Panc1 (cell line): ENCODE measurements around the gene RPS6KB2. TPM values are rescaled to one million over a fixed set of nuclear protein-coding genes. Genes with fewer than 3 reads are reported as not detected.
"Not testable (repeated sequence)": the region's sequence is repeated elsewhere in the genome, so short reads cannot be mapped to it uniquely, and the experiment has no call there.

ENCODE experiments used
- ATAC-seq: fragments of 200-7000 bp; cut with Tn5 transposase; 2 replicates; pipeline ENCODE4 v1.9.1; 2020; ENCODE audit warnings: mild to moderate bottlenecking, moderate library complexity
- BruUV-seq: library from RNA; stranded (reverse); fragments of 400-500 nt; replicated peaks from 2 replicates; lab custom pipeline; 2021; lab: Mats Ljungman, UMichigan
- CTCF ChIA-PET: fragments of 300-600 bp; sonication (Branson Sonifier 250); formaldehyde crosslinking; loops from one replicate; lab custom pipeline; 2022; ENCODE audit warnings: antibody characterized with exemption; lab: Charles Lee
- POLR2A ChIA-PET: fragments of 300-600 bp; sonication (Branson Sonifier 250); formaldehyde crosslinking; loops from one replicate; lab custom pipeline; 2022; ENCODE audit warnings: antibody characterized with exemption; lab: Charles Lee
- DNase-seq: peaks from one replicate; pipeline ENCODE4 v3.0.0-alpha.2; 2010; ENCODE audit warnings: low read depth, low spot score
- H3K27ac ChIP-seq: 2 replicates; pipeline ENCODE4 v1.5.1; 2011; ENCODE audit warnings: mild to moderate bottlenecking, low read length, inconsistent platforms
- H3K27me3 ChIP-seq: fragments of 200-500 bp; sonication (Bioruptor generic); 2 replicates; pipeline ENCODE4 v1.6.0; 2014; ENCODE audit warnings: low read length, inconsistent platforms; ENCODE audit not compliant: control insufficient read depth, insufficient read depth
- H3K36me3 ChIP-seq: fragments of 200-500 bp; sonication (Bioruptor generic); 2 replicates; pipeline ENCODE4 v1.5.1; 2014; ENCODE audit warnings: inconsistent platforms, mild to moderate bottlenecking, low read length, moderate library complexity; ENCODE audit not compliant: control insufficient read depth, insufficient read depth
- H3K4me1 ChIP-seq: 2 replicates; pipeline ENCODE4 v1.5.1; 2011; ENCODE audit warnings: inconsistent platforms, mild to moderate bottlenecking, low read length, moderate library complexity; ENCODE audit not compliant: control insufficient read depth, insufficient read depth
- H3K4me3 ChIP-seq, 2 experiments: 2 replicates each; pipeline ENCODE4 v1.5.1; 2011 to 2012; ENCODE audit warnings: low read depth in 2 of 2, low read length in 2 of 2, mild to moderate bottlenecking in 2 of 2, inconsistent platforms in 1 of 2, moderate library complexity in 1 of 2
- H3K9me3 ChIP-seq: fragments of 200-500 bp; sonication (Bioruptor generic); 2 replicates; pipeline ENCODE4 v1.5.1; 2014; ENCODE audit warnings: low read depth, mild to moderate bottlenecking, inconsistent platforms, low read length, moderate library complexity; ENCODE audit not compliant: control insufficient read depth, insufficient read depth
- POLR2AphosphoS5 ChIP-seq: IDR thresholded peaks from 2 replicates; pipeline ENCODE4 v1.6.1; 2012; ENCODE audit warnings: mild to moderate bottlenecking, low read depth, low read length, moderate library complexity
- SIN3A ChIP-seq: IDR thresholded peaks from 2 replicates; pipeline ENCODE4 v1.6.1; 2012; ENCODE audit warnings: low read depth, mild to moderate bottlenecking, low read length, moderate library complexity, borderline replicate concordance; ENCODE audit not compliant: insufficient read depth
- TCF7L2 ChIP-seq: IDR thresholded peaks from 2 replicates; pipeline ENCODE4 v1.6.1; 2011; ENCODE audit warnings: mild to moderate bottlenecking, low read depth, low read length, inconsistent platforms
- in situ Hi-C: cut with HindIII; loops from 2 replicates; pipeline ENCODE4 v1.10.0; 2016; ENCODE audit warnings: low sequenced_read_pairs, low pct_unique_long_range_greater_than_20kb
- intact Hi-C: fragments of 100-400 bp; cut with micrococcal nuclease; formaldehyde crosslinking; loops from one replicate; pipeline ENCODE4 v1.10.0; 2022; ENCODE audit not compliant: unreplicated experiment
- total RNA-seq: library from RNA; stranded (reverse); gene quantifications from one replicate; pipeline ENCODE4 v1.2.1, GENCODE V29; 2021; ENCODE audit not compliant: unreplicated experiment
- TF ChIP-seq, protein P1 (sequence below), 2 experiments: IDR thresholded peaks; 2 replicates each; pipeline ENCODE4 v1.6.1; 2011 to 2012; ENCODE audit warnings: low read depth in 2 of 2, control low read depth in 1 of 2, low read length in 1 of 2, mild to moderate bottlenecking in 1 of 2, moderate library complexity in 1 of 2; ENCODE audit not compliant: insufficient read depth in 1 of 2
- TF ChIP-seq, protein P2 (sequence below): fragments of 450-650 bp; IDR thresholded peaks from 2 replicates; pipeline ENCODE4 v1.5.1; 2017; ENCODE audit warnings: mild to moderate bottlenecking

The RPS6KB2 gene
- total RNA-seq, 1 experiment from 2014 or later = 68.5 TPM

DNA sequence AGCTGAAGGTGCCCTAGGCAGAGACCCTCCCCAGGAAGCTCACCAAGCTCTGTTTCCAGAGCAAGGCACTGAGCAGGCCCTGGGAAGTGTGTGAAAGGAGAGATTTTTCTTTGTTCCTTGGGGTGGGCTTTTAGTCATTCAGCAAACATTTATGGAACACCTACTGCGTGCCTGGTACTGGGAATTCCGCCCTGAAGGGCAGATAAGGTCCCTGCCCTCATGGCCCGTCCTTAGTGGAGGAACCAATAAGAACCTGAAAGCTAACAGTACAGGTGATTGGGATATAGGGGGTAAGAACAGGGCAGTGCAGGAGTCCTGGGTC lies 36.9 kb downstream of the RPS6KB2 start:
- in situ Hi-C loops (no loop called here), intact Hi-C loops (no loop called here)
- Histone ChIP-seq H3K27ac (peak overlapping the region; percentile 89), H3K36me3 (peaks cover 2% of the 10 kb centered on the region; the same call in 1 of the 2 replicates), H3K4me1 (peaks cover 43% of the 10 kb centered on the region), H3K4me3 (peak overlapping the region; percentile 54 to 55), H3K27me3 (no peaks in the 10 kb centered on the region), H3K9me3 (no peaks in the 10 kb centered on the region)
- CTCF ChIA-PET = interaction anchor here (0.6 kb wide), 3 partner anchors 26 to 169 kb away, joined by 3 to 4 read pairs (median 3); no protein-coding TSS in a partner anchor
- TF ChIP-seq TCF7L2 = no peak
- TF ChIP-seq POLR2AphosphoS5 = no peak
- TF ChIP-seq SIN3A = no peak
- TF ChIP-seq, protein P1, sequence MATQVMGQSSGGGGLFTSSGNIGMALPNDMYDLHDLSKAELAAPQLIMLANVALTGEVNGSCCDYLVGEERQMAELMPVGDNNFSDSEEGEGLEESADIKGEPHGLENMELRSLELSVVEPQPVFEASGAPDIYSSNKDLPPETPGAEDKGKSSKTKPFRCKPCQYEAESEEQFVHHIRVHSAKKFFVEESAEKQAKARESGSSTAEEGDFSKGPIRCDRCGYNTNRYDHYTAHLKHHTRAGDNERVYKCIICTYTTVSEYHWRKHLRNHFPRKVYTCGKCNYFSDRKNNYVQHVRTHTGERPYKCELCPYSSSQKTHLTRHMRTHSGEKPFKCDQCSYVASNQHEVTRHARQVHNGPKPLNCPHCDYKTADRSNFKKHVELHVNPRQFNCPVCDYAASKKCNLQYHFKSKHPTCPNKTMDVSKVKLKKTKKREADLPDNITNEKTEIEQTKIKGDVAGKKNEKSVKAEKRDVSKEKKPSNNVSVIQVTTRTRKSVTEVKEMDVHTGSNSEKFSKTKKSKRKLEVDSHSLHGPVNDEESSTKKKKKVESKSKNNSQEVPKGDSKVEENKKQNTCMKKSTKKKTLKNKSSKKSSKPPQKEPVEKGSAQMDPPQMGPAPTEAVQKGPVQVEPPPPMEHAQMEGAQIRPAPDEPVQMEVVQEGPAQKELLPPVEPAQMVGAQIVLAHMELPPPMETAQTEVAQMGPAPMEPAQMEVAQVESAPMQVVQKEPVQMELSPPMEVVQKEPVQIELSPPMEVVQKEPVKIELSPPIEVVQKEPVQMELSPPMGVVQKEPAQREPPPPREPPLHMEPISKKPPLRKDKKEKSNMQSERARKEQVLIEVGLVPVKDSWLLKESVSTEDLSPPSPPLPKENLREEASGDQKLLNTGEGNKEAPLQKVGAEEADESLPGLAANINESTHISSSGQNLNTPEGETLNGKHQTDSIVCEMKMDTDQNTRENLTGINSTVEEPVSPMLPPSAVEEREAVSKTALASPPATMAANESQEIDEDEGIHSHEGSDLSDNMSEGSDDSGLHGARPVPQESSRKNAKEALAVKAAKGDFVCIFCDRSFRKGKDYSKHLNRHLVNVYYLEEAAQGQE (IDR thresholded peaks at IDR 0.05; ENCODE audit: insufficient read depth in 1 of 2, low read depth in 2 of 2, low read length in 1 of 2) = no peak
- TF ChIP-seq, protein P2, sequence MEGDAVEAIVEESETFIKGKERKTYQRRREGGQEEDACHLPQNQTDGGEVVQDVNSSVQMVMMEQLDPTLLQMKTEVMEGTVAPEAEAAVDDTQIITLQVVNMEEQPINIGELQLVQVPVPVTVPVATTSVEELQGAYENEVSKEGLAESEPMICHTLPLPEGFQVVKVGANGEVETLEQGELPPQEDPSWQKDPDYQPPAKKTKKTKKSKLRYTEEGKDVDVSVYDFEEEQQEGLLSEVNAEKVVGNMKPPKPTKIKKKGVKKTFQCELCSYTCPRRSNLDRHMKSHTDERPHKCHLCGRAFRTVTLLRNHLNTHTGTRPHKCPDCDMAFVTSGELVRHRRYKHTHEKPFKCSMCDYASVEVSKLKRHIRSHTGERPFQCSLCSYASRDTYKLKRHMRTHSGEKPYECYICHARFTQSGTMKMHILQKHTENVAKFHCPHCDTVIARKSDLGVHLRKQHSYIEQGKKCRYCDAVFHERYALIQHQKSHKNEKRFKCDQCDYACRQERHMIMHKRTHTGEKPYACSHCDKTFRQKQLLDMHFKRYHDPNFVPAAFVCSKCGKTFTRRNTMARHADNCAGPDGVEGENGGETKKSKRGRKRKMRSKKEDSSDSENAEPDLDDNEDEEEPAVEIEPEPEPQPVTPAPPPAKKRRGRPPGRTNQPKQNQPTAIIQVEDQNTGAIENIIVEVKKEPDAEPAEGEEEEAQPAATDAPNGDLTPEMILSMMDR = no peak
- BruUV-seq = no TSS peak
- ATAC-seq (no peak), DNase-seq (no peak)
- POLR2A ChIA-PET = interaction anchor here (0.6 kb wide), 1 partner anchor 907 kb away, joined by 4 read pairs; no protein-coding TSS in a partner anchor

DNA sequence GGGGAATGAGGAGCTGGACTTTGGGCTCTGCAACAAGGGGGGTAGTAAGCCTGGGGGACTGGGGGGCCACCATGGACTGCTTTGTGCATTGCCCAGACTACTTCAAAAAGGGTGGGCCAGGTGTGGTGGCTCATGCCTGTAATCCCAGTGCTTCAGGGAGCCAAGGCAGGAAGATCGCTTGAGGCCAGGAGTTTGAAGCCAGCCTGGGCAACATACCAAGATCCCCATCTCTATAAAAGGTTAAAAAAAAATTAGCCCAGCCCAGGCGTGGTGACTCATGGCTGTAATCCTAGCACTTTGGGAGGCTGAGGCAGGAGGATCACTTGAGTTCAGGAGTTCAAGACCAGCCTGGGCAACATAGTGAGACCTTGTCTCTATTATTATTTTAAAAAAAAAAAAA lies 37.2 kb downstream of the RPS6KB2 start:
- in situ Hi-C loops, intact Hi-C loops, H3K27me3 ChIP-seq, H3K9me3 ChIP-seq, DNase-seq, ATAC-seq, H3K36me3 ChIP-seq: not testable (repeated sequence)
- TSS peak; percentile 87 for BruUV-seq
- POLR2A ChIA-PET = interaction anchor here (0.6 kb wide), 1 partner anchor 907 kb away, joined by 4 read pairs; no protein-coding TSS in a partner anchor
- H3K27ac ChIP-seq = peak overlapping the region; percentile 89
- peak overlapping the region; percentile 54 to 55 for H3K4me3 ChIP-seq
- CTCF ChIA-PET = interaction anchor here (0.6 kb wide), 3 partner anchors 27 to 169 kb away, joined by 3 to 4 read pairs (median 3); no protein-coding TSS in a partner anchor
- peaks cover 43% of the 10 kb centered on the region for H3K4me1 ChIP-seq

DNA sequence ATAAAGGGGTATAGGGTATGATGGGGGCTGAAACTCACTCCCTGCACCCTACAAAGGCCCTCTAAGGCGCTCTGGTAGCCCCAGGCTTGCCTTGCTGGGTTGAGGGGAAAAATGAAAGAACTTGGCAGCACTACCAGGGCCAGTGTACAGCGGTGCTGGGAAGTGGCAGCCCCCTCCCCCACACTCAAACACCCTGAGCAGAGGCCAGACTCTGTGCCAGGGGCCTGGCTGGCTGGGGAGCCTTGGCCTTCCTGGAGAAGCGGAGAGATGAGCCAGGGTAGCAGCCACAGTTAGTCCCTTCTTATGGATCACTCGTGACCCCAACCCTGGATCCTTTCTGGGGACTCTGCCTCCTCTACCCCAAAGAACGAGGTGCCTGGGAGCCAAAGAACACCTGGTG lies 38.1 kb downstream of the RPS6KB2 start:
- peak overlapping the region; percentile 52 for H3K27ac ChIP-seq
- ChIA-PET POLR2A (no interaction called here), CTCF (no interaction called here)
- in situ Hi-C loops = no loop called here
- intact Hi-C loops = no loop called here
- ATAC-seq (no peak), DNase-seq (no peak)
- H3K27me3 ChIP-seq = no peaks in the 10 kb centered on the region
- H3K9me3 ChIP-seq = no peaks in the 10 kb centered on the region
- H3K36me3 ChIP-seq = peaks cover 2% of the 10 kb centered on the region; the same call in 1 of the 2 replicates
- no peak for TF ChIP-seq TCF7L2
- TF ChIP-seq, protein P2 = no peak
- TF ChIP-seq, protein P1 (IDR thresholded peaks at IDR 0.05; ENCODE audit: insufficient read depth in 1 of 2, low read depth in 2 of 2, low read length in 1 of 2) = no peak
- TF ChIP-seq SIN3A = no peak
- no peak for TF ChIP-seq POLR2AphosphoS5
- no TSS peak for BruUV-seq
- H3K4me1 ChIP-seq = peaks cover 43% of the 10 kb centered on the region
- H3K4me3 ChIP-seq = no peak overlapping the region
